OCI-M1 (cell line): ENCODE data around the gene HPCAL1.

ENCODE experiments used
- DNase-seq: peaks from one replicate; lab custom pipeline; 2025; lab: John Stamatoyannopoulos, UW

HPCAL1 gene

DNA sequence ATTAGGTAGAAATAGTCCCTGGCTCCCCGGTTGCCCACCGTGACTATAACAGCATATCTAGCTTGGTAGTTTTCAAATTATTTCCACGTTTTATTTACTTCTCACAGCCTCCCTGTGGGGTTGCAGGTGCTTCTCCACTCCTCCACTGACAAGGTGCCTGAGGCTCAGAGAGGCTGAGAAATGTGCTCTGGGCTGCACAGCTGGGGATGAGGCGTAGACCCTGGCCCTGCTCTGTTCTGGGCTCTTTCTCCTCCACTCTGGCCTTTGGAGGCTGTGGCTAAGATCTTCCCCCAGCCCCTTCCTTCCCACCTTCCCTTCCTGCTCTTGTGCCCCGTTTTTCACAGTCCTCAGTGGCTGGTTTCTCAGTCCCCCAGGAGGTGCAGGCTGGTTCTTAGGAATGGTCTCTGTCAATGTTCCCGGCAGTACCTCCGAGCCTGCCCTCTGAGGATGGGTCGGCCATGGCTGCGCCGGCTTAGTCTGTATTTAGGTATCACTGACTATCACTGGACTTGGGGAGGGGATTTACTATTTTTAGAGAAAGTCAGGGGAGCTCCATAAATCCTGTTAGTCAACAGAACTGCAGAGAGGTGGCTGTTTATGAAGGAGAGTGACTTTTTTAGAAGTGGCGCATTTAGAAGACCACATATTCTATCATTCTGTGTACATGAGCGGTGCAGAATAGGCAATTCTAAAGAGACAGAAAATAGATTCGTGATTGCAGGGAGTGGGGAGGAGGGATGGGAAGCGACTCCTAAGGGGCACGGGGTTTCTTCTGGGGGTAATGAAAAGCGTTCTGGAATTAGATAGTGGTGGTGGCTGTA lies 35.0 kb downstream of the HPCAL1 start:
- no peak for DNase-seq

DNA sequence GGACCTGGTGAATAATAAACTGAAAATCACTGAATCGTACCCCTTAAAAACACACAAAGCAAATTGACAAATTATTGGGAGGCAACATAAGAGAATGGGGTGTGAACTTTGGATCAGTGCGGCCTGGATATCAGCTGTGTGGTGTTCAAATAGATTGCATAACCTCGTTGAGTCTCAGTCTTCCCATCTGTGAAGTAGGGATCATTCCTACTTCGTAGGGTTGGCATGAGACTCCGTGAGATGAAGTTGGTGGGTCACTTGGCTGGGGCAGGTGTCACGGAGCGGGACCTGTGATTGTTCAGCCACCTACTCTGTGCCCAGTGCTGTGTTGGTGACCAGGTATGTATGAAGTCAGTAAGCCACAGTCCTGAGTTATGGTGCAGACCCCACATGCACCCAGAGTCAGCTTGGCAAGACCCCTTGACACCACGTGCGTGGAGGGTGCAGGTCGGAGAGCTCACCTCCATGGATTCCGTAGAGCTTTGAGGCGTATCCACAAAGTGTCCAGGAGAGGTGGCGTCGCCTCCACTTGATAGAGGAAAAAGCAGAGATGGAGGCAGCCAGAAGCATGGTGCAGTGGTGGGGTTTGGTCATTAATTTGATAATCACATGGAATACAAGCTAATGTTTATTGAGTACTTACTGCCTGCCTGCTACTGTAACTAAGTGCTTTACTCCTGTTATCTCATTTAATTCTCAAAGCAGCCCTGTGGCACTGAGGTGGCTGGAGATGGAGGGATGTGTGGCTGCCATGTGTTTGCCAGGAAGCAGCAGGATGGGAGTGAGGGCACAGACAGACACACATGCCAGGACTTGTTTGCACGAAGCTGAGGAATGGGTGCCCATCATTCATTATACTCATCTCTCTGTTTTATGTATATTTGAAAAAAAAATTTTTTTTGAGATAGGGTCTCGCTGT lies 35.8 kb downstream of the HPCAL1 start:
- no peak for DNase-seq

DNA sequence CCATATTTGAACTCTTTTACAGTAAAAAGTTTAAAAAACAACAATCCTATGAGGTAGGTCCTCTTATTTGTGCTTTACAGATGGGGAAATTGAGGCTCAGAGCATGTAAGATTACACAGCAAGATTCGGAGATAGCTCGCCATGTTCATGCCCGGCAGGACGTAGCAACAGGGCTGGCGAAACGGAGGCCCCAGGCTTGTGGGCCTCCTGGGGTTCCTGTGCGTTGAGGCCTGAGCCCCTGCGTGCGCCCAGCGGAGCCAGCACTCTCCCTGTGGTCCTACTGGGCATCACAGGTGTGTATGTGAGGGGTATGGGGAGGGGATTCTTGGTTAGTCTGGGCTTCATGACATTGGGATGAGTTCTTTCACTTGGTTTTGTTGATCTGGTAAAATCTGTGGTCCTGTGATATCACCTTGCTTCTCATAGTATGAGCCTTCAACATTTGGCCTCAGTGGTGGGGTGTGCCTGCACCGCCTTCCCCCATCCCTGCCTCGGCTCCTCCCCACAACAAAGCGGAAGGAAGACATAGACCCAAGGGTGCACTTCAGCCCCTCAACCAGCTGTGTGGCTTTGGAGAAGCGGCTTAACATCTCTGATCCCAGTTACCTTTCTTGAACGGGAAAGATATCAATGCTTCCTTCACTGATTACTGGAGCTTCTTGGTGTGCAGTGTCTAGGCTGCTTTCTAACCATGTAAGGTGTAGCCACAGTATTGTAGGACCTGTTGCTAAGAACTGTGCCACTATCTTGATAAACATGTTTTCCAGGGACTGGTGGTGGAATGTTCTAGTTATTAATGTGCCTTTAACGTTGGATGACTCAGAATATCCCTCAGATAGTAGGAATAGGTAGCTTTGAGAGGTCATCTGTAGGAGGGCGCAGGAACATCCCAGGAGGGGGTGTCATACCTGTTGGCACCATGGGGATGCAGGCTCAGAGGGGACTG lies 37.2 kb downstream of the HPCAL1 start:
- DNase-seq, result no peak

DNA sequence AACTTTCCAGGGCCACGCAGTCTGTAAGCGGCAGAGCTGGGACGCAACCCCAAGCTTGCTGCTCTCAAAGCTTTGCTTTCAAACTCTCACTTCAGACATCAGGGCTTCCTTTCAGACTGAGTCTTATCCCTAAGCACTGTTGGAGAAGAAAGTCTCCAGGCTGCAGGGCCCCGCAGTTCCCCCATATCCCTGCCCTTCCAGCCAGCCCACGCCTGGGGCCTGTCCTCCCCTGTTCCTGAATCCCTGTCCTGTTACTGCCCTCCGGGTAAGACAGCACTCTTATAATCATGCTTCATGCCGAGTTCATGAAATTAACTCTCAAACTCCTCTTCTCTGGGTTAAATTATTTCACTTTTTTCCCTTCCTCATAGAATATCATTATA lies 37.9 kb downstream of the HPCAL1 start:
- DNase-seq, result no peak

DNA sequence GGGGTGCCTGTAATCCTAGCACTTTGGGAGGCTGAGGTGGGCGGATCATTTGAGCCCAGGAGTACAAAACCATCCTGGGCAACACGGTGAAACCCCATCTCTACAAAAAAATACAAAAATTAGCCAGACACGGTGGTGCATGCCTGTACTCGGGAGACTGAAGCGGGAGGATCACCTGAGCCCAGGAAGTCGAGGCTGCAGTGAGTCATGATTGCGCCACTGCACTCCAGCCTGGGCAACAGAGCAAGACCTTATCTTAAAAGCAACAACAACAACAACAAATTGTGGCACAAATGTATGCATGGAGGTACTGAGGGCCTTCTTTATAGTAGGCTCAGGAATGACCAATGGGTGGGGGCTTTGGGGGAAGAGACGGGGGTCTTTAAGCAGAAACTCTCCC lies 38.5 kb downstream of the HPCAL1 start:
- no peak for DNase-seq

DNA sequence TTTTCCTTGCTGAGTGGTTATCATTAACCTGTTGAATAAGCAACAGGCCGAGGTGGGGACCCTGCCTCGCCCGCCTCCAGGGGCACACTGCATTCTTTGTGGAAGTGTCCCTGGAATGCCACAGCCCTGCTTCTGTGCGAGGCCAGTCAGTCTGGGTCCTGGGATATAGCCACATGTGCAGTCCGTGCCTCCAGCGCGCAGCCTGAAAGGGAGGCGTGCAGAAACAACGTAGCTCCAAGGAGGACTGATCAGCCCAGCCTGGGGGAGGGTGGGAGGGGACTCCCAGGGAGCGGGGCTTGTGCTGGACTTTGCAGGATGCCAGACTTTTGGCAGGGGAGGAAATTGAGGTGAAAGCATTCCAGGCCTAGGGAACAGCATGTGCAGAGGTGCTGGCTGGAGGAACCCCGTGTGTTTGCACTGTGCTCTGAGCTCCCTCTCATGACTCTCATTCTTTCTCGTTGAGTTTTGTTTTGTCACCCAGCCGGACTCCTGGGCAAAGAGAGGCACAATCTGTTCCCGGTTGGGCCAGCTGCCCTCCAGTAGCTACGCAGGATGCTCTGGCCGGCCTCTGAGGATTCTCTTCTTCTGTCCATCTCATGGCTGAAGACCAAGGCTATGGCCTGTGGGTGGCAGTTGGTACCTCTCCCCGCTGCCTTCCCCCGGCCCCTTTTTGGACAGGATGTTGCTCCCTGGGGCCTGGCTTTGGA lies 39.7 kb downstream of the HPCAL1 start:
- no peak for DNase-seq

DNA sequence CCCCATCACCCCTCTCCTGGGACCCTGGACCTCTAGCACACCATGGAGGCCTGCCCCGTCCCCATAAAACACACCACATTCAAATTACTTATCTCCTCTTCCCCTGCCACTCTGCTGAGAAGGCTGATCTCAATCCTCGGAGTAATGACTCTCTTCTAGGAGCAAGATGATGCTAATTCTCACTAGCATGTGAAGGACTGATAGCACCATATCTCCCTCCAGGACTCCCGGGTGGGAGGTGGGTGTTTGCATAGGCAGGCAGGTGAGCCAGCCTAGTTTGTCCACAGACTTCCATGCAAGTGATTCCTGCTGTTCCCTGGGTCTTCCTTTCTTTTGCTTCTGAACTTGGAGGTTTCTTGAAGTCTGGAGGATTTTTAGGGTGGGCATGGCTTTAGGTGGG lies 40.5 kb downstream of the HPCAL1 start:
- DNase-seq, result no peak

DNA sequence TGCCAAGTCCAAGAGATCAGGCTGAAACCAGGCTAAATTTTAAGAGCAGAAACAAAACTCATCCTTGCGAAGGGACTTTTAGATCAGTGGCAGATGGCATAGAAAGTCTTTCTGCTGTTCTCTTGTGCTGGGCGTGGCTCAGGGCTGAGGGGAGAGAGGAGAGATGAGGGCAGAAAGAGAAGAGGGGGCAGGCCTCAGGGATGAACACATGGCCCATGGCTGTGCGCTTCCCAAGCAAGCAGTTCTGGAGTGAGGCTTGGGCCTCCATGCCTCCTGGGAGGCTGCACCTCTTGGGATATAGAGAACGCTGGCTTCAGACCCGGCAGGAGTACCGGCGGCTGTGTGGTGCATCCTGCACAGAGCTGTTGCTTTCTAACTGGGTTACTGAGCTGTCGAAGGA lies 41.0 kb downstream of the HPCAL1 start:
- no peak for DNase-seq

DNA sequence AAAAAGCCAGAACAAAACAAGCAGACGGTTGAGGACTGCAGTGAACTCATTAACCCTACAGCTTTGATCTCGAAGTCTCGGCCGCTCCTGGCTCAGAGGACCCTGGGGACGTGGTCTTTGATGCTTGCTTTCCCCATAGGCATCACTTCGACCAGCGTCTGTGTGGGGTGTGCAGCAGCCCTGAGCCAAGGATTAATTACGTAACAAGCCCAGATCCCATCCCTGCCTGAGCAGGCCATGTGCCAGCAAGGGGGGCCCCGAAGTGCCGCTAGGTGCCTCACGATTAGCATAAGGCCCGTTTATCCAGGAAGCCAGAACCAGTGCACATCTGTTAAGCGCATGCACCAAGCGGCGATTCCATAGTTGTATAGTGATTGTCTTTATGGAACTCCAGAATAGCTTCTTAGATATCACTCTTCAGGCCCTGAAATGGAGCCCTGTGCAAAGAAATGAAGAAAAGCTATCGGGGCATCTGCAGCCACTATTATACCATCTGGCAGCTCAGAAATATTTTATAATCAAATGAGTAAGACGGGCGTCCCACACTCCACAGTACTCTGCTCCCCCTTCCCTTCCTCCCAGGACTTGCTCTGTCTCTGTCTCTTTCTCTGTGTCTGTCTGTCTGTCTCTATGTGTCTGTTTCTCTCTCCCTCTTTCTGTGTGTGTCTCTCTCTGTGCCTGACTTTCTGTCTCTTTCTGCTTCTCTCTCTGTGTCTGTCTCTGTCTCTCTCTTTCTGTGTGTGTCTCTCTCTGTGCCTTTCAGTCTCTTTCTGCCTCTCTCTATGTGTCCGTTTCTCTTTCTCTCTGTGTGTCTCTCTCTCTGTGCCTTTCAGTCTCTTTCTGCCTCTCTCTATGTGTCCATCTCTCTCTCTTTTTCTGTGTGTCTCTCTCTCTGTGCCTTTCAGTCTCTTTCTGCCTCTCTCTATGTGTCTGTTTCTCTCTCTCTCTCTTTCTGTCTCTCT lies 41.7 kb downstream of the HPCAL1 start:
- DNase-seq, result no peak

DNA sequence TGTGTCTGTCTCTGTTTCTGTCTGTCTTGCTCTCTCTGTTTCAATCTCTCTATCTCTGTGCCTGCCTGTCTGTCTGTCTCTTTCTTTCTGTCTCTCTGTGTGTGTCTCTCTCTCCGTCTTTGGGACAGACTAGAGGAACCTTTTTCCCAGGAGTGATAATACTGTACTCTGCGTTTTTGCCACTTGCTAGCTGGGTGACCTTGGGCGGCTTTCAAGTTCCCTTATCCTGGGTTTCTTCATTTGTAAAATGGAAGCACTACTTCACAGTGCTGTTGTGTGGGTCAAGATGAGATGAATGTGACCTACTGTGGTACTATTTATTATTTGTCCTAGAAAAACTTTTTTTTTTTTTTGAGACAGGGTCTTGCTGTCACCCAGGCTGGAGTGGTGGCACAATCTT lies 42.4 kb downstream of the HPCAL1 start:
- no peak for DNase-seq

DNA sequence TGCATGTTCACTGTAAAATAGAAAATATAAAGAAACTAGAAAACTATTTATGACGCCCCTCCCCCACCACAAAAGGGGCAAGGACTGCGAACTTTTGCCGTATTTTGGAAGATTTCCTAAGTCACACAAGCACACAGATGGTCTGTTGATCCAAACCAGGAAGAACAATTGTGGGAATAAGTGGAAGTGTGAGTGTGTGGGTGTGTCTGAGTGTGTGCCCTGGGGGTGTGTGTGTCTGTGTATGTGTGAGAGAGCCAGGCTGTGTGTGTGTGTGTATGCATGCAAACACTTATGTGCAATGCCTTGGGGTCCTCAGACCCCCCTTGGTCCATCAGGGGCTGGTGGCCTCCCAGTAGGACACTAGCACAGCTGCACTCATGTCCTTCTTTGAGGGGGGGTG lies 43.1 kb downstream of the HPCAL1 start:
- no peak for DNase-seq

DNA sequence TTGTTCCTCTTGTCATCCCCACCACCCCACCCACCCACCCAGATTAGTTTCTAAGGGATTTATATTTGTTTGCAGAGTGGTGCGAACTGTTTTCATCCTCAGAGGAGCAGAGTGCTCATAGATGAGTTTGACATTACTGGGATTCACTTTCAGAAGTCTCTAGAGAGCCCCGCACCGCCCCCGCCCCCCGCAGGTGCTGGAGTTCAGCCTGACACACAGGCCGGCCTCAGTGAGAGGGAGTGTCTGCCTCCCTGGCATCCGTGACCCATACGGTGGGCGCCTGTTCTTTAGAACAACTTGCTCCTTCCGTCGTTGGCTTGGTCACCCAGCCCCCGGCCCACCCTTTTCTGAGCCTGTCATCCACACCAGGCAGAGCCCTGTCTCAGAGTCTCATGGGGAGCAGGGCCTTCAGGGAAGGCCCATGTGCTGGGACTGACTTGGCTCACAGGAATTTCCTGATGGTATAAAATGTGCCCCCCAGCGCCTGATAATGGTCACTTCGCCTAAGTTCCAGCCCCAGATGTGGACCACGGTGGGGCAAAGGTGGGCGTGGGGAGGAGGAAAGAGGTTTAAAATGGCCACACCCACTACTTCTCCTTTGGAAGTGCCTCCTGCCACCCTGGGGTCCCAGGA lies 44.3 kb downstream of the HPCAL1 start:
- no peak for DNase-seq

DNA sequence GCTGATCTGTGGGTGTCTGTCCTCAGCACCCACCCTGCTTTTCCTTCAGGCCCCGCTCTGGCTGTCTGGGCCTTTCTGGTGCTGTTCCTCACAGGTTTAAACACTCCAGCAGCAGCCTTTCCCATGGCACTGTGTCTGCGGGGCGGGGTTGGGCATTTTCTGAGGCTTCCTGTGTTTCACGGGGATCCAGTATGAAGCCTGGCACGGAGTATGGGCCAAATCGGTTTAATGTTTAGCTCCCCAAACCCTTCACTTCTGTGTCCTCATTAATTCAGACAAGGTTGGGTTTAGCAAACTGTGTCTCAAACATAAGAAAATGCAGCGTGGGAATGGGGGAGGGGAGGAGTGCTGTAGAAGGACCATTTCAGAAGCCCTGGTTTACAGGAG lies 44.9 kb downstream of the HPCAL1 start:
- DNase-seq, result no peak

DNA sequence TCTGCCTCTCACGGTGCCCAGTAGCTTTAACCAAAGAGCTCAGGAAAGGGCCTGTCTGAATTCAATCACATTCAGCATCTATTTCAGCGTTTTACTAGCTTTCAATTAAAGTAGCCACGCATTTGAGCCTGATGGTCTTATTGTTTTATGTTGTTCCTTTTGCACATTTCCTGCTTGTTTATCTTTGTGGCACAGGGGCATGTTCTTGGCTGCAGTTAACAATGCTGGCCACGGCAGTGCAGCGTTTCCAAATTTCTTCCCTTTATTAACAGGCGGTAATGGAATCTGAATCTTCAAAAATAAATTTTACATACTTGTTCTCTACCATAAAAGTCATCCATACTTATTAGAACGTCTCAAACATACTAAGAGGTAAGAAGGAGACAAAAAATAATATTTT lies 46.2 kb downstream of the HPCAL1 start:
- DNase-seq, result no peak

DNA sequence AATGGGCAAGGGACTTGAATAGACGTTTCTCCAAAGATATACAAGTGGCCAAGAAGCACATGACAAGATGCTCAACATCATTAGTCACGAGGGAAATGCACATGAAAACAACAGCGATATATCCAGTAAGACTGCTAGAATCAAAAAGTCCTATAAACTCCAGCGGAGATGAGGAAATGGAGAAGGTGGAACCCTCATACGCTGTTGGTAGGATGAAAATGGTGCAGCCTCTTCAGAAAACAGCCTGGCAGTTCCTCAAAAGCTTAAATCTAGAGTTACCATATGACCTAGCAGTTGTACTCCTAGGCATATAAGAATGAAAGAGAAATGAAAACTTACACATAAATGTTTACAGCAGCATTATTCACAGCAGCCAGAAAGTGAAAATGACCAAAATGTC lies 48.1 kb downstream of the HPCAL1 start:
- DNase-seq, result no peak

DNA sequence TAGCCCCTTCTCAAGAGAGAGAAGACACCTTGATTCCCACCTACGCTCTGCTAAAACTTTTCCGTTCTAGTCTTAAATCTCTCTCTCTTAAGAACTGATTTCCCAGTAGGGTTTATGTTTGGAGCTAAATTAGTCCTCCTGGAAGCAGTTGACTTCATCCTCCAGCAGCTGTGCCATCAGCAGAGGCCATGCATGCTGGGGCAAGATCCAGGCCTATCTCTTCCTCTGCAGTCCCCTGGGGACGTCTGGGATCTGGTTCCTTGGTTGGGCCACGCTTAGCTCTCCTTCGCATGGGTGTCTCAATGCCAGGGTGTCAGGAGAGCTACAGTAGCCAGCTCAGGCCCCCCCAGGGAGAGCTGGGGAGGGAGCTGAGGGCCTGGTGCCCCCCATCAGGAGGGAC lies 49.7 kb downstream of the HPCAL1 start:
- no peak for DNase-seq

DNA sequence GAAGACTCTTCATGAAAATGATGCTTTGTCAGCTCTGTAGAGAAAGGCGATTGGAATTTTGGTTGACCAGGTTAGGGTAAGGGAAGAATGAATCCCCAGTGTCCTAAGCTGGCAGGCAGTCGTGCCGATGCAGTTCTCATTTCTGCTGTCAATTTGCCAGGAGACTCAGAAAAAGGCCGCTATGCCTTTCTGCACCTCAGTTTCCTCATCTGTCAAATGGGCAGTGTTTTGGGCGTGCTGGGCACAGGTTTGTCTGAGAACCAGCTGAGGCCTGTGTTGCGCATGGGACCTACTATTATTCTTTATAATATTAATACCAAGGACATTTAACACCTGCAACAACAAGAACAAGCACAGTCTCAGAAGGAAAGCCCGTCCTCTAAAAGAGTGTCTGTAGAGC lies 50.3 kb downstream of the HPCAL1 start:
- DNase-seq, result no peak

DNA sequence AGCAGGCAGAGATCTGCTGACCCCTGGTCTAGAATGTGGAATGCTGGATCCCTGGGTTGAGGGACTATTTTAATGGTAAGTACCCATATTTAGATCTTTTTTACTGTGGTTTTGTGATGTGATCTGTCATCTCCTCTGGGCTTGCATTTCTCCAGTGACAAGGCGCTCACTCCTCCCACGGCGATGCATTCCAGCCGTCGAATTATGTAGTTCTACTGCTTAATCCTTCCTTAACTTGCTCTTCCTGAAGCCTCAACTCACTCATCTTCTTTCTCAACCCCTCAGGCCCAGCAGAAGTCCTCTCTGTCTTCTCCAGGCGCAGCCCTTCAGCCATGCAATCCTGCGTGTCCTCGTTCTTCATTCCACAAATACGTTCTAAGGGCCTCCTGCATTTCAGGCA lies 51.2 kb downstream of the HPCAL1 start:
- DNase-seq, result no peak

DNA sequence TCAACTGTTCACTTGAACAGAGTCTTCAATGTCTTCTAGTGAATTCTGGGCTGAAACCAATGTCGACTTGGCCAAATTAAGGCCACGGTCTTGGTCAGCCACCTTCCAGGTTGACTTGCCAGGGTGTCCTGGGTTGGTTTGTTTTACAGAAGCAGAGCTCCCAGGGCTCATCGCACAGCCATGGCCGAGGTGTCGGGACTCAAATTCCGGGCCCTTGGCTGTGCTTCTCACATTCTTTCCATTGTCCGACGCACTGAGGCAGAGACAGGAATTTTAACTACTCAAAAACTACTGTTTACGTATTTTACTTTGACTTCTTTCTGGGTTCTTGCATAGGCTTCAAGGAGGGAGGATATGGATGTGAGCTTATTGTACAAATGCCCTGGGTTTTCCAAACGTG lies 51.7 kb downstream of the HPCAL1 start:
- no peak for DNase-seq
